HEK293T (cell line): ENCODE data around the gene CDH4.

Source experiments
- CTCF ChIA-PET: fragments of 350-600 bp; formaldehyde crosslinking; extraction: SDS; loops from one replicate; lab custom pipeline; 2021; ENCODE audit warnings: antibody characterized with exemption, inconsistent platforms; lab: Yijun Ruan, JAX
- POLR2A ChIA-PET: fragments of 350-600 bp; formaldehyde crosslinking; extraction: SDS; loops from one replicate; lab custom pipeline; 2020; ENCODE audit warnings: antibody characterized with exemption, inconsistent platforms; lab: Yijun Ruan, JAX
- DNase-seq: peaks from one replicate; pipeline ENCODE4 v3.0.0; 2012; ENCODE audit warnings: mixed read lengths; ENCODE audit errors: extremely low spot score
- ARNT ChIP-seq: fragments of 450-650 bp; IDR thresholded peaks from 2 replicates; pipeline ENCODE4 v1.6.1; 2017; ENCODE audit warnings: mild to moderate bottlenecking
- BHLHE40 ChIP-seq: fragments of 450-650 bp; IDR thresholded peaks from 2 replicates; pipeline ENCODE4 v1.6.1; 2016; ENCODE audit warnings: mild to moderate bottlenecking, moderate library complexity, borderline replicate concordance
- CTBP1 ChIP-seq: fragments of 450-650 bp; IDR thresholded peaks from 2 replicates; pipeline ENCODE4 v1.6.1; 2016; ENCODE audit warnings: borderline replicate concordance
- ELF4 ChIP-seq: fragments of 450-650 bp; IDR thresholded peaks from 2 replicates; pipeline ENCODE4 v1.6.1; 2017; ENCODE audit warnings: antibody characterized with exemption
- FOXA1 ChIP-seq: fragments of 450-650 bp; IDR thresholded peaks from 2 replicates; pipeline ENCODE4 v1.6.1; 2016; ENCODE audit warnings: mild to moderate bottlenecking
- FOXK2 ChIP-seq: fragments of 450-650 bp; IDR thresholded peaks from 2 replicates; pipeline ENCODE4 v1.6.1; 2016; ENCODE audit warnings: mild to moderate bottlenecking
- FOXM1 ChIP-seq: fragments of 450-650 bp; IDR thresholded peaks from 2 replicates; pipeline ENCODE4 v1.6.1; 2017; ENCODE audit warnings: mild to moderate bottlenecking, borderline replicate concordance
- HDGF ChIP-seq: fragments of 450-650 bp; IDR thresholded peaks from 2 replicates; pipeline ENCODE4 v1.6.1; 2017; ENCODE audit warnings: antibody characterized with exemption, borderline replicate concordance
- L3MBTL2 ChIP-seq: fragments of 450-650 bp; conservative IDR thresholded peaks from 2 replicates; pipeline ENCODE4 v1.6.1; 2016; ENCODE audit warnings: mild to moderate bottlenecking
- LEF1 ChIP-seq: fragments of 450-650 bp; IDR thresholded peaks from 2 replicates; pipeline ENCODE4 v1.6.1; 2017; ENCODE audit warnings: mild to moderate bottlenecking, borderline replicate concordance
- NFRKB ChIP-seq: fragments of 450-650 bp; IDR thresholded peaks from 2 replicates; pipeline ENCODE4 v1.6.1; 2016; ENCODE audit warnings: mild to moderate bottlenecking, moderate library complexity
- PKNOX1 ChIP-seq: fragments of 450-650 bp; IDR thresholded peaks from 2 replicates; pipeline ENCODE4 v1.6.1; 2016
- SP1 ChIP-seq: fragments of 450-650 bp; IDR thresholded peaks from 2 replicates; pipeline ENCODE4 v1.6.1; 2017
- SUZ12 ChIP-seq: fragments of 450-650 bp; IDR thresholded peaks from 2 replicates; pipeline ENCODE4 v1.6.1; 2016; ENCODE audit warnings: mild to moderate bottlenecking
- TARDBP ChIP-seq: fragments of 450-650 bp; IDR thresholded peaks from 2 replicates; pipeline ENCODE4 v1.6.1; 2016
- ZNF384 ChIP-seq: fragments of 450-650 bp; IDR thresholded peaks from 2 replicates; pipeline ENCODE4 v1.6.1; 2016

Gene CDH4

GRCh38 chr20:61284752-61285151 is 32.7 kb downstream of the CDH4 start:
- ChIA-PET CTCF (no interaction called here), POLR2A (no interaction called here)
- DNase-seq: no peak
- TF ChIP-seq L3MBTL2 (no peak), FOXM1 (no peak), TARDBP (no peak)

GRCh38 chr20:61285152-61285645 is 33.1 kb downstream of the CDH4 start:
- DNase-seq: no peak
- ChIA-PET CTCF (no interaction called here), POLR2A (no interaction called here)
- TF ChIP-seq ZNF384 (no peak), NFRKB (no peak), LEF1 (no peak), FOXA1 (no peak), FOXM1 (no peak), PKNOX1 (no peak), CTBP1 (no peak), HDGF (no peak), ELF4 (no peak), FOXK2 (no peak), L3MBTL2 (no peak), TARDBP (no peak), ARNT (no peak), SUZ12 (no peak), SP1 (no peak), BHLHE40 (no peak)

- ChIA-PET POLR2A (no interaction called here), CTCF (no interaction called here)
- no peak for TF ChIP-seq FOXA1
- no peak for TF ChIP-seq NFRKB
- no peak for TF ChIP-seq SP1
- TF ChIP-seq SUZ12: no peak
- TF ChIP-seq ELF4: no peak
- TF ChIP-seq FOXK2: no peak
- no peak for TF ChIP-seq TARDBP
- TF ChIP-seq HDGF: no peak
- TF ChIP-seq CTBP1: no peak
- TF ChIP-seq LEF1: no peak
- no peak for TF ChIP-seq BHLHE40
- no peak for TF ChIP-seq FOXM1
- no peak for TF ChIP-seq PKNOX1
- TF ChIP-seq ARNT: no peak
- TF ChIP-seq L3MBTL2: no peak
- TF ChIP-seq ZNF384: no peak
- DNase-seq: no peak
Observed at GRCh38 chr20:61285691-61286090, 33.6 kb downstream of the CDH4 start.

- no peak for DNase-seq
- TF ChIP-seq NFRKB: no peak
- TF ChIP-seq L3MBTL2: no peak
- TF ChIP-seq LEF1: no peak
- no peak for TF ChIP-seq SUZ12
- CTCF ChIA-PET: interaction anchor here (0.6 kb wide), 1 partner anchor 282 kb away, joined by 8 read pairs; no protein-coding TSS in a partner anchor
- POLR2A ChIA-PET: no interaction called here
Observed at GRCh38 chr20:61287583-61288275, 35.7 kb downstream of the CDH4 start.

GRCh38 chr20:61288331-61288784 is 36.3 kb downstream of the CDH4 start:
- no peak for TF ChIP-seq HDGF
- no peak for TF ChIP-seq LEF1
- no peak for TF ChIP-seq NFRKB
- no peak for TF ChIP-seq TARDBP
- TF ChIP-seq CTBP1: no peak
- DNase-seq: no peak
- ChIA-PET POLR2A (no interaction called here), CTCF (interaction anchor here (0.6 kb wide), 1 partner anchor 283 kb away, joined by 8 read pairs; no protein-coding TSS in a partner anchor)

GRCh38 chr20:61289166-61289565 is 37.1 kb downstream of the CDH4 start:
- ChIA-PET POLR2A (no interaction called here), CTCF (no interaction called here)
- no peak for DNase-seq
- TF ChIP-seq SP1 (no peak), FOXM1 (no peak), FOXA1 (no peak), L3MBTL2 (no peak), HDGF (no peak), PKNOX1 (no peak), ARNT (no peak), NFRKB (no peak), TARDBP (no peak), ELF4 (no peak), ZNF384 (no peak), CTBP1 (no peak), SUZ12 (no peak), FOXK2 (no peak), LEF1 (no peak), BHLHE40 (no peak)
